Osteocyte (in vitro differentiated cells): ENCODE measurements around the gene MT1G. TPM values are rescaled to one million over a fixed set of nuclear protein-coding genes. Genes with fewer than 3 reads are reported as not detected.

Source experiments
- DNase-seq: peaks from one replicate; pipeline ENCODE4 v3.0.0; 2021; ENCODE audit warnings: mixed read lengths; ENCODE audit not compliant: unreplicated experiment; ENCODE audit errors: extremely low spot score
- H3K27ac Mint-ChIP-seq: one replicate; pipeline ENCODE4 v1.8.0; 2021; ENCODE audit warnings: mild to moderate bottlenecking, mixed read lengths; ENCODE audit not compliant: unreplicated experiment
- H3K27me3 Mint-ChIP-seq: one replicate; pipeline ENCODE4 v1.8.0; 2021; ENCODE audit warnings: mixed read lengths; ENCODE audit not compliant: unreplicated experiment
- H3K36me3 Mint-ChIP-seq: one replicate; pipeline ENCODE4 v1.8.0; 2021; ENCODE audit warnings: mixed read lengths; ENCODE audit not compliant: unreplicated experiment
- H3K4me1 Mint-ChIP-seq: one replicate; pipeline ENCODE4 v1.8.0; 2021; ENCODE audit warnings: mixed read lengths; ENCODE audit not compliant: unreplicated experiment
- H3K4me3 Mint-ChIP-seq: one replicate; pipeline ENCODE4 v1.8.0; 2021; ENCODE audit warnings: mild to moderate bottlenecking, moderate library complexity, mixed read lengths; ENCODE audit not compliant: unreplicated experiment
- H3K9me3 Mint-ChIP-seq: one replicate; pipeline ENCODE4 v1.8.0; 2021; ENCODE audit warnings: mixed read lengths; ENCODE audit not compliant: unreplicated experiment
- total RNA-seq: library from RNA; stranded (reverse); gene quantifications from 2 replicates; pipeline ENCODE4 v1.2.1, GENCODE V29; 2021
- TF ChIP-seq, protein P1 (sequence below): fragments of 200-600 bp; sonication (generic); IDR thresholded peaks from 2 replicates; pipeline ENCODE4 v1.5.0; 2021; ENCODE audit warnings: antibody characterized with exemption, mild to moderate bottlenecking, moderate library complexity

Gene MT1G
- total RNA-seq, 1 donor from 2014 or later: not detected

GRCh38 chr16:56618138-56618537 is 49.7 kb downstream of the MT1G start:
- Mint-ChIP-seq H3K4me3 (no peak overlapping the region), H3K27me3 (no peaks in the 10 kb centered on the region), H3K4me1 (peaks cover 26% of the 10 kb centered on the region), H3K9me3 (no peaks in the 10 kb centered on the region), H3K36me3 (no peaks in the 10 kb centered on the region), H3K27ac (no peak overlapping the region)
- TF ChIP-seq, protein P1, sequence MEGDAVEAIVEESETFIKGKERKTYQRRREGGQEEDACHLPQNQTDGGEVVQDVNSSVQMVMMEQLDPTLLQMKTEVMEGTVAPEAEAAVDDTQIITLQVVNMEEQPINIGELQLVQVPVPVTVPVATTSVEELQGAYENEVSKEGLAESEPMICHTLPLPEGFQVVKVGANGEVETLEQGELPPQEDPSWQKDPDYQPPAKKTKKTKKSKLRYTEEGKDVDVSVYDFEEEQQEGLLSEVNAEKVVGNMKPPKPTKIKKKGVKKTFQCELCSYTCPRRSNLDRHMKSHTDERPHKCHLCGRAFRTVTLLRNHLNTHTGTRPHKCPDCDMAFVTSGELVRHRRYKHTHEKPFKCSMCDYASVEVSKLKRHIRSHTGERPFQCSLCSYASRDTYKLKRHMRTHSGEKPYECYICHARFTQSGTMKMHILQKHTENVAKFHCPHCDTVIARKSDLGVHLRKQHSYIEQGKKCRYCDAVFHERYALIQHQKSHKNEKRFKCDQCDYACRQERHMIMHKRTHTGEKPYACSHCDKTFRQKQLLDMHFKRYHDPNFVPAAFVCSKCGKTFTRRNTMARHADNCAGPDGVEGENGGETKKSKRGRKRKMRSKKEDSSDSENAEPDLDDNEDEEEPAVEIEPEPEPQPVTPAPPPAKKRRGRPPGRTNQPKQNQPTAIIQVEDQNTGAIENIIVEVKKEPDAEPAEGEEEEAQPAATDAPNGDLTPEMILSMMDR: no peak
- DNase-seq: no peak

DNA sequence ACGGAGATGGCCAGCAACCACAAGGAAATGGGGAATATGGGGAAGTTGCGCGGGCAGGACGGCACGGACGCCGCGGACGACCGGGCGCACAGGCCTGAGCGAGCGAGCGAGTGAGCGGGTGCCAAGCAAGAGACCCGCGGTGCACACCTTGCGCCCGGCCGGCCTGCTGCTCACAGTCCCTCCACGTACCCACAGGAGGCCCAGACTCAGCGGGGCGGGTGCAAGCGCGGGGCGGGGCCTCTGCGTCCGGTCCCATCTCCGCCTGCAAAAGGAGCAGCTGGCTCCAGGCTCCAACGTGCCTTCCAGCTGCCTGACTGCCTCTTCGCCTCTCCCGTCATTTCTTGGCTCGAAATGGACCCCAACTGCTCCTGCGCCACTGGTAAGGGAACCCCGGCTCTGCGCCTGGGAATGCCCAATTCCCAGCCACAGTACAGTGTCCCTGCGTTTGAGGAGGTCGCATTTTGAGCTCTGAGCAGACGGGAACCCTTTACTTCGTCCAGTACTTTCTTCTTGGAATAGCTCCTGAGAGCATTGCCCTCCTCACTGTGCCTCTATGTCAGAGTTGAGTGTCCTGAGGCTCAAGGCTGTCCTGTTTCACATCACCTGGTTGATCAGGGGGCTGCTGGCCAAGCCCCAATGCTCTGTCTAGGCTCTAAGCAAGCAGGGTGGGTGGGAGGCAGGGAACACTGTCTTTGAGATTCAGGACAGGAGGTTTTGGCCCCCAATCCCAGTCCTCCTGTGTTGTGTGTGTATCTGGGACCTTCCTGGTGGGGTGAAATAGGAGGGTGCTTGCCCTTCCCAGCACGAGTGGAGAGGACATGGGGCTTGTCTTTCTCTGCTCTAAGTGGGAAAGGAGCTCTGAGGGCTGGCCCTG is 50.4 kb downstream of the MT1G start:
- H3K36me3 Mint-ChIP-seq: no peaks in the 10 kb centered on the region
- H3K4me1 Mint-ChIP-seq: peaks cover 28% of the 10 kb centered on the region
- TF ChIP-seq, protein P1: no peak
- H3K9me3 Mint-ChIP-seq: no peaks in the 10 kb centered on the region
- H3K27ac Mint-ChIP-seq: no peak overlapping the region
- no peaks in the 10 kb centered on the region for H3K27me3 Mint-ChIP-seq
- no peak for DNase-seq
- H3K4me3 Mint-ChIP-seq: peak overlapping the region; percentile 42

Other genes starting within 250 kb of the MT1G start
- 117 and 136 TPM in 2 replicates for gene AMFR, start 242.5 kb downstream of the MT1G start, total RNA-seq
- gene NUDT21, start 216.7 kb downstream of the MT1G start, total RNA-seq: 103 and 105 TPM in 2 replicates
- gene OGFOD1, start 216.5 kb downstream of the MT1G start, total RNA-seq: 46.3 and 50.6 TPM in 2 replicates
- gene BBS2, start 148.0 kb downstream of the MT1G start, total RNA-seq: 58.7 and 66.0 TPM in 2 replicates
- not detected in 2 replicates for gene MT4, start 103.0 kb downstream of the MT1G start, total RNA-seq
- gene MT3, start 78.5 kb downstream of the MT1G start, total RNA-seq: not detected in 2 replicates
- 384 and 419 TPM in 2 replicates for gene MT2A, start 59.5 kb downstream of the MT1G start, total RNA-seq
- gene MT1E, start 42.3 kb downstream of the MT1G start, total RNA-seq: 37.5 and 43.6 TPM in 2 replicates
- gene MT1M, start 35.4 kb downstream of the MT1G start, total RNA-seq: 0.44 and 1.2 TPM in 2 replicates
- not detected in 2 replicates for gene MT1A, start 29.4 kb downstream of the MT1G start, total RNA-seq
- not detected in 2 replicates for gene MT1B, start 16.2 kb downstream of the MT1G start, total RNA-seq
- 12.7 and 14.9 TPM in 2 replicates for gene MT1F, start 10.1 kb downstream of the MT1G start, total RNA-seq
- gene MT1H, start 1.7 kb upstream of the MT1G start, total RNA-seq: not detected in 2 replicates
- gene MT1X, start 14.4 kb upstream of the MT1G start, total RNA-seq: 63.8 and 67.5 TPM in 2 replicates
- 81.7 and 85.1 TPM in 2 replicates for gene NUP93, start 62.1 kb upstream of the MT1G start, total RNA-seq
- gene SLC12A3, start 197.1 kb upstream of the MT1G start, total RNA-seq: not detected in 2 replicates